Amniotic epithelial cell (primary cell): Measurements from ENCODE around the gene U2SURP.
A peak's percentile ranks its signal among the peaks of the same experiment; 100 is the strongest.
"Not testable (repeated sequence)": the region's sequence is repeated elsewhere in the genome, so short reads cannot be mapped to it uniquely, and the experiment has no call there.

Experiments used
- DNase-seq: peaks from one replicate; pipeline ENCODE4 v3.0.0-alpha.2; 2010; ENCODE audit warnings: low read depth

The U2SURP gene

DNA sequence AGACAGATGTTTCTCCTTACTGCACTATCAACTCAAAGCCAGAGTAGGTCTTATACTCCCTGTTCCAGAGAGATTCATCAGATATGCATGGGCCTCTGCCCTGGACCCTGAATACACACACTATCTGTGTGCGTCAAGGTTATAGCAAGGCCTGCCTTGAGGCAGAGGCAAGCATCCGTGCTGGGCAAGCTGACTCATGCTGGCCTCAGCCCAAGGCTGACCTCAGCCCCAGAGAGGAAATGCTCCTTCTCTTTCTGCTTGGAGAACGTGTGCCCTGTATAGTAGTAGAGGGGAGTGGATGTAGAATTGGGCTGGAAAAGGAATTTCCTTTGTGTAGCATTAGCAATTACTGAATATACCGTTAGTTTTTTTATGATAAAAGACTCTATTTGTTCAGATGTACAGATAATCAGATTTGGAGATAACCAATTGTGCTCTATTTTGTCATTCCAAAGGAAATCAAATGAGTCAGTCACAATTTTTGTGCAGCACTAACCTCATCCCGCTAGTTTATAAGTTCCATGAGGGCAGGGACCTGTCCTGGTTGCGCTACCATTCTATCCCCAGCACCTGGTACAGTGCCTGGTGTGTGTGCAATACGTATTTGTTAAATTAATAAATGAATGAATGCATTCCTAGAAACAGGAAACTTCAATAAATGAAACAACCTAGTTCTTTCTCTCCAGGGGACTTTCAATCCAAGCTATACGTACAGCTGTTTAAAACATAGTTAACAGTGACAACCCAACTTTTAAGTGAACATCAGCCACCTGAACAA lies 24.6 kb upstream of the U2SURP start:
- peak; percentile 94 for DNase-seq

DNA sequence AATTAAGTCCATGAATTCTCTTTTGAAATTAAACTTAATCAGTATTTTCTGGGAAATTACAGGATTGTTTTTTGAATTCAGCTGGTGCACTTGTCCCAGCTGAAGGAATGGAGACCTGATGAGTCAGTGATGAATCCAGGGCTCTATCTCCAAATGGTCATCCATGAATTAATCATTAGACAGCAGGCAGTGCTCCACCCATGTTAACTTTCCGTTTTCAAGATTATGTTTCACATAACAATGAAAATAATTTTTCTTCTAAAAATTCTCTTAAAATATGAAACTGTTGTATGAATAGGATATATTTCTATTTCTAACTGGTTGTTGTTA lies 24.0 kb upstream of the U2SURP start:
- peak; percentile 22 for DNase-seq

DNA sequence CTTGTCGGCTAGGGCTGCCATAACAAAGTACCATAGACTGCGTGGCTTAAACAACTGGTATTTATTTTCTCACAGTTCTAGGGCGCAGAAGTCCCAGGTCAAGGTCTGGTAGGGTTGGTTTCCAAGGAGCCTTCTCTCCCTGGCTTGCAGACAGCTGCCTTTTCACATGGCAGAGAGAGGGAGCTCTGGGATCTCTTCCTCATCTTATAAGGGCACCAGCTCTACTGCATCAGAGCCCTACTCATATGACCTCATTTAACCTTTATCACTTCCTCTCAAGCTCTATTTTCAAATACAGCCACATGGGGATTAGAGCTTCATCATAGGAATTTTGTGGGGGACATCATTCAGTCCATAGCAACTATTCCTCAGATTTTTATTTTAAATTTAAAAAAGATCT lies 20.3 kb upstream of the U2SURP start:
- no peak for DNase-seq

DNA sequence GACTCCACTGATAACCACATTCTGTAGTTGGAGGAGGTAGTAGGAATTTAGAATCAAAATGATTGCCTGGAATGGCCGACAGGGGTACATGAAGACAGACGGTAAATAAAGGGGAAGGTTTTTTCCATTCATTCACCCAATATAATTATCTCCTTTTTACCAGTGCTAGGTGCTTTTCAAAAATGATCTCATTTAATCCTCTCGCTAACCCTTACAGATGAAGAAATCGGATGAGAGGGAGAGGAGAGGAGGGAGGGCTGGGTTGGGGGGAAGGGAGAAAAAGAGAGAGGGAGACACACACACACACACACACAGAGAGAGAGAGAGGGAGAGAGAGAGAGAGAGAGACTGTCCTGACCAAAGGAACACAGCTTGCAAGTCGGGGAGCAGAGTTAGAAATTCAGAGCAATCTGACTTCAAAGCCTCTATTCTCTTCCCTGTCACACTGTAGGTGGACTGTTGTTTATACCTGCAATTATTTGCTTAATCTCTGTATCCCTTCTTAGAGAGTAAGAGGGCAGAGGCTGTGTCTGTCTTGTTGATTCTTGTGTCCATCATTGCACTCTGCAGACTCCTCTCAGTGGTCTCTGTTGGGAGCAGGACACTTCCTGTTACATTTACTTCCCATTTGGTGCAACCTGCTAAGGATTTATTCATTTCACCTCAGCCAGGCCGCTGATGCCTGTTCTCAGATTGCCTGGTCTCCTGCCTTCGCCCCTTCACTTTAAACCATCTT lies 19.2 kb upstream of the U2SURP start:
- no peak for DNase-seq

DNA sequence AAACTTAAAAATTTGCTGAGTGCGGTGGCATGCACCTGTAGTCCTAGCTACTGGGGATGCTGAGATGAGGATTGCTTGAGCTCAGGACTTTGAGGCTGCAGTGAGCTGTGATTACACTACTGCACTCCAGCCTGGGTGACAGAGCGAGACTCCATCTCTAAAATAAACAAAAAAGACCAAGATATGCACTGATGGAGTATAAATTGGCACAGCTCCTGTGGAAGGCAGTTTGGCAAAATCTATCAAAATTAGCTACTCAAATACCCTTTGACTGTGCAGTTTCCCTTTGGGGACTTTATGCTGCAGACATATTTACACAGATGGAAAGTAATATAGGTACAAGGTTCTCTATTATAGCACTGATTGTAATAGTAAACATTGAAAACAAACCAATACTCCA lies 18.1 kb upstream of the U2SURP start:
- no peak for DNase-seq

DNA sequence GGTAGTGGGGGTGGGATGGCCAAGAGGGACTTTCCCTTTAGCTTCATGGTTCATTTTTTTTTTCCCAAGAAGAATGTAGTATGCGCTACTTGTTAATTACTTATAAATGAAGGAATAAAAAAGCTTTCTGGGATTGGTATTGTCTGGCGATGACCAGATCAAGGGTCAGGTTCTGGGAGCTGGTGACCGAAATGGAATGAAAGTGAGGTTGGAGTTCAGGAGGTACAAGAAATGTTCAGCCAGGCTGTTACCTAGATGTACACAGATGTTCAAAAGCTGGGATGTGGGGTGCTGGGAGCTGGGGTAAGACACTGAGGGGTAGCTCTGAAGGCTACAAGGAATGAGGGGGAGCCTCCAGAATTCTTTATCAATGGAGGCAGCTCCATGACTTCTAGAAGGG lies 17.1 kb upstream of the U2SURP start:
- no peak for DNase-seq

DNA sequence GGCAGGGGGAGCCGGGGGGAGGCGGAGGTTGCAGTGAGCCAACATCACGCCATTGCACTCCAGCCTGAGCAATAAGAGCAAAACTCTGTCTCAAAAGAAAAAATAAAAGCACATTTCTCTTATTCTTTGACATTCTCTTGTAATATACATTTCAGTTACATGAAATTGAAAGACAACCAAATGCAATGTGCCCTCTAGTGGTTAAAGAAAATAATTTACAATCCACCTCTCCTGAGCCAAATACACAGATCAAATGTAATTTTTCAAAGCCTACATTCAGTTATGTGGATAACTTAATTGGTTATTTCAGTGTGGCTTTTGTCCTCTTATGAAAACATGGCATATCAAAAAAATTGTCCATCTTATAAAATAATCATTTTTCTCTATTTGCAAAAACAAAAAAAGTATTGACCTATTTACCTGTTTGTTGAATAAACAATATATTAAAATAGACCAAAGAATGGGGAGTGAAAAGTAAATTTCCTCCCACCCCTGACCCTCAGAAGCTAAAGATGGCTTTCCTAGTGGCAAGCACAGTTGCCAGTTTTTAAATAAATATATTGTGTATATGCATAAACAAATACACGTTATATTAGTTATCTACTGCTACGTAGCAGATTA lies 14.2 kb upstream of the U2SURP start:
- DNase-seq: peak; percentile 41

DNA sequence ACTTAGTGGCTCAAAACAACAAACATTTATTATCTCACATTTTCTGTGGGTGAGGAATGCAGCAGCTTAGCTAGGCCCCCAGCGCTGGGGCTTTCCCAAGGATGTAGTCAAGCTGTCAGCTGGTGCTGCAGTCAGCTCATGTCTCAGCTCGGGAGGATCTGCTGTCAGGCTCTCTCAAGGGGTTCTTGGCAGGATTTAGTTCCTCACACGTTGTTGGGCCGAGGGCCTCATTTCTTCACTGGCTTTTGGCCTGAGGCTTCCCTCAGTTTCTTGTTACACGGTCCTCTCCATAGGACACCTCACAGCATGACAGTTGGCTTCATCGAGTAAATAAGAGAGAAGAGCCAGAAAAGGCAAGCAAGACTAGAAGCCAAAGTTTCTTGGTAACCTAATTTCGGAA lies 13.7 kb upstream of the U2SURP start:
- peak; percentile 44 for DNase-seq

DNA sequence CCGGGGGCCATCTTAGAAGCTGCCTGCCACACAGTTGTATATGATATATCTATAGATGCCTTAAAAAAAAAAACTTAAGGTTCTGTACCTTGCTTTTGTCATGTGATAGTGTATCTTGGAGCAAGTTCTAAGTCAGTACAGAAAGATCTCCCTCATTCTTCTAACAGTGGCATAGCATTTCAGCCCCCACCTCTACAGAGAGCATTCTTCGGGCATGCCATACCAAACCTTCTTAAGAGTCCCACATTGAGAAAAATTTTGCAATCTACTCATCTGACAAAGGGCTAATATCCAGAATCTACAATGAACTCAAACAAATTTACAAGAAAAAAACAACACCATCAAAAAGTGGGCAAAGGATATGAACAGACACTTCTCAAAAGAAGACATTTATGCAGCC lies 13.1 kb upstream of the U2SURP start:
- not testable (repeated sequence) for DNase-seq

DNA sequence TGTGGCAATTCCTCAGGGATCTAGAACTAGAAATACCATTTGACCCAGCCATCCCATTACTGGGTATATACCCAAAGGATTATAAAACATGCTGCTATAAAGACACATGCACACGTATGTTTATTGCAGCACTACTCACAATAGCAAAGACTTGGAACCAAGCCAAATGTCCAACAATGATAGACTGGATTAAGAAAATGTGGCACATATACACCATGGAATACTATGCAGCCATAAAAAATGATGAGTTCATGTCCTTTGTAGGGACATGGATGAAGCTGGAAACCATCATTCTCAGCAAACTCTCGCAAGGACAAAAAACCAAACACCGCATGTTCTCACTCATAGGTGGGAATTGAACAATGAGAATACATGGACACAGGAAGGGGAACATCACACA lies 12.5 kb upstream of the U2SURP start:
- DNase-seq: not testable (repeated sequence)

DNA sequence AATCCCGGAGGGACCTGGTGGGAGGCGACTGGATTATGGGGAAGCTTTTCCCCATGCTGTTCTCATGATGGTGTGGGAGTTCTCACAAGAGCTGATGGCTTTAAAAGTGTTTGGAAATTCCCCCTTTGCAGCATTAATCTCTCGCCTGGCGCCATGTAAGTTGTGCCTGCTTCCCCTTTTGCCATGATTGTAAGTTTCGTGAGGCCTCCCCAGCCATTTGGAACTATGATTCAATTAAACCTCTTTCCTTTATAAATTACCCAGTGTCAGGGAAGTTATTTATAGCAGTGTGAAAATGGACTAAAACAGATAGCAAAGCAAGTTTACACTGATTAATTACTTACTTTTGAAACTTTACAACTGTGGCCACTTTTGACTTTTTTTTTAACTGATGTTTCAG lies 10.6 kb upstream of the U2SURP start:
- DNase-seq: no peak

DNA sequence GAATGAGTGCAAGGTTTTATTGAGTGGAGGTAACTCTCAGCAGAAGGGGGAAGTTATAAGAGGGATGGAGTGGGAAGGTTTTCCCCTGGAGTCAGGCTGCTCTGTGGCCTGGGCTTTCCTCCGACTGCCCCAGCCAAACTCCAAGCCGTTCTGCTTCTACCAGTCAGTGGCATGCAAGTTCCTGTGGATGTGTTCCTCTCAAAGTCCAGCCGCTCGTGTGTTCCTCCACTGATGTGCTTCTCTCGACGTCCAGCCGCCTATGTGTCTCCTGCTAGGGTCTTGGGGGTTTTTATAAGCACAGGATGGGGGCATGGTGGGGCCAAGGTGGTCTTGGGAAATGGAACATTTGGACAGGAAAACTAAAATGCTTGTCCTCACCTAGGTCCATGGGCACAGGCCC lies 9.0 kb upstream of the U2SURP start:
- no peak for DNase-seq

DNA sequence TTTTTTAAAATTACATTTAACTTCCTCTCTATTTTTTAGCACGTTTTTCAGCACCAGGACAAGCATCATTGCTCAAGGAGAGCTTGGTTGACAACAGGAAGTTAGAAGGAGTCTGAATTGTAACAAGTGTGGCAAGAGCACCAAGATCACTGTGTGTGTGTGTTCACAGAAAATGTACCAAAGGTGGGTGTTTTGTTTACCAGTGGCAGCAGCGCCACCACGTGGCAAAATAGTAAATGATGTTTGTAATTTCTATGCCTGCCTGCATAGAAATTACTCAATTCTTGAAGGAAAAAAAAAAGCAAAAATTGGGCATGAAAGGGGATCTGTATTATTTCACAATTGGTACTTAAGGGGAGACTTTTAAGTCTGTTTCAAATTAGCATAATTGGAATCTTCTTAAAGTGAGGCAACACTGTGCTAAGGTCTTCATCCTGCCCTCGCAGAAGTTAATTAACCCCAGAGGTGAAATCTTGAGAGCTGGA lies 7.4 kb upstream of the U2SURP start:
- DNase-seq: peak; percentile 76

DNA sequence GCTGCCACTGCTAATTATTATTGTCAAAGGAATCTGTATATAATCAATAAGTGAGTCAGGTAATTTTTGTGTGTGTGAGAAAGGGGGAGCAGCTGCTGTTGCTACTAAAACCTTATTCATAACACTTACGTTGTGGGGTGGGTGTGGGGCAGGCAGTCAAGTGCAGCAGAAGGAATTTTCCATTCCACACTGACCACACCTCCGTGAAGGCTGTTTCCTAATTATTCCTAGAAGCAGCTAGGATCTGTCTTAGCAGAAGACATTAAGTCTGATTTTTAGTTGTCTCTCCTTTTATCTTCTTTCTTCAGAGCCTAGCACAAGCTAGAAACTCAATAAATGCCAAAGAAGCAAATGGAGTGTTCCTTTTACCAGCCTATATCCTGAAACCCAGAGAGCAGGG lies 4.0 kb upstream of the U2SURP start:
- DNase-seq: peak; percentile 29

DNA sequence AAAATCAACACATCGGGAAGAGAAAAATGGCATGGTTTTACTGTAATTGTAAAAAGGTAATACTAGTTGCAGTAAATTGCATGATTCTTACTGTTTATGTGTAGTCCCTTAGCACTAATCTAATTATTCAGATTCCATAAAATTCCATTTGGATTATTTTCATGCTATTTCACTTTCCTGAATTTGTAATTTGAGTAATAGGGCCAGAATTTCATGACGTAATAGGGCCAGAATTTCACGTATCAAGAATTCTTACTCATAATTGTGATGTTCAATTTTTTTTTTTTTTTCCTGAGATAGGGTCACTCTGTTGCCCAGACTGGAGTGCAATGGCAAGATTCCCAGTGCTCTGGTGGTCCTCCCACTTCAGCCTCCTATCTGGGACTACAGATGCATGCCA lies 2.9 kb upstream of the U2SURP start:
- peak; percentile 27 for DNase-seq

DNA sequence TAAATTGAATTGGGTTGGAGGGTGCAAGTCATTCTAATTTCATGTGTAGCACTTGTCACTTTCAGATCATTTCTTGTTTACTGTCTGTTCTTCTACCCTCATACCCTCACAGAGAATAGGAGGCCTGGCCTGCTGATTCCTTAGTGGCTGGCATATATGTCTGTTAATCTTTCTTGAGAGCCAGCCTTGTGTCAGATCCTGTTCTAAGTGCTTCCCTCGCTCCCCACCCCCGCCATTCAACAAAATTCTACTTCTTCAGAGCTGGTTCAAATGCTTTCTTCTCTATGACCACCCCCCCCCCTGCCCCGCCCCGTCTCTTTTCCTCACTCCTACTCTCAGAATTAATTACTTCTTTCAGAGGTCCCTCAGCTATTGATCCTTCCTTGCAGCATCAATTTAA lies 1.5 kb upstream of the U2SURP start:
- DNase-seq: no peak

DNA sequence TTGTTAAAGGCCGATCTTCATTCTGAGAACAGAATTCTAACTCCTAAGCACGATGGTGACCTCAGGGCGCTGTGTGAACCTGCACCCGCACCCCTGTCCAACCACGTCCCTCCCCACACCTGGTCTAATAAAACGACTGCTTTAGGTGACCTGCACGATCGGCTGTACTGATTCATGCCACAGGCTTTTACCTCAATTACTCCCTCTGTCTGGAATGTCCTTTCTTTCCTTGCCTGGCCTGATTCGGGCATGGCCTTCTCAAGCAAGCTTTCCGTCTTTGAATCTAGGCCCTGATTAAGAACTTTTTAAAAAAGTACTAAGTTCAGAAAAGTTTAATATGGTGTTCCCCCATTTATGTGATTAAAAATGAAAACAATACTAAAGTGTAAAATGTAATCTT lies 842 bp upstream of the U2SURP start:
- DNase-seq: peak; percentile 55

DNA sequence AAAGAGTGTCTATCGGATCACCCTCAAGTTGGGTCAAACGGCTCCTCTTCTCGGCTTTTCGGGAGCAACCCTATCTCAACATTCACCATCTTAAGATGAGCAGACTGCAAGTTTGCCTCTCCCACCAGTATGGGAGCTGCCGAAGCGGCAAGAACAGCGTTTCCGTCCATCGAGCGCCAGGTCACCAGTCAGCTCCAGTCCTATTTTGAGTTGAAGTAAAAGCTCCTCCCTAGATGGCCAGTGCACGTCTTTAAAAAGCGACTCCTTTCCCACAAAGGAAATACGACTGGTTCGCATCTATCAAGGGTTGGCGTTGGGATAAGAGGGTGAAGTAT lies 369 bp upstream of the U2SURP start:
- no peak for DNase-seq

DNA sequence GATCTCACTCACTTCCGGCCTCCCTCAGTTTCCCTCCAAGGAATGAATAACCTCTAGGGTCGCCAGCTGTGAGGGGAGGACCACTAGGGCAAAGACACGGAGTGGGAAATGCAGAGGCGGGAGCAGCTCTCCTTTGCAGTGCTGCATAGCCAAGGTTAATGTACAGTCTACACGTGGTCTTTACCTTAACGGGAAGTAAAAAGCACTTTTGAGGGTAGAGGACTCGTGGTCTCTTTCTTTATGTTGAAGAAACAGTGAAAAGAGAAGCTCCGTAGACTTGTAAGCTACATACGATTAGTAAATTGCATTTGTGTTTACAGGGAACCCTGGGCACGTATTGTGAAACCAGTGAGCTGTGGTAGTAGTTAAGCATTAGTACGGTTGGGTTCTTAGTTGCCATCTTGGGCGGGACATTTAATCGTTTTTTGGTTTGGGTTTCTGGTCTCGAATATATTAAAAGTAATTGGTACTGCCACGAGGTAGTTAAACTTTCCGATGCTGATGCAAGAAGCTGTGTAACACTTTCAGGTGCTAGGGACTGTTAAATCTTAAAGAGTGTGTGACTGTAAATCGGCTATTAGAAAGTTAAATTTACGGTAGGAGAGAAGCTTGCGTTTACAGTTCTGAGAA lies 828 bp downstream of the U2SURP start:
- DNase-seq: peak; percentile 52

DNA sequence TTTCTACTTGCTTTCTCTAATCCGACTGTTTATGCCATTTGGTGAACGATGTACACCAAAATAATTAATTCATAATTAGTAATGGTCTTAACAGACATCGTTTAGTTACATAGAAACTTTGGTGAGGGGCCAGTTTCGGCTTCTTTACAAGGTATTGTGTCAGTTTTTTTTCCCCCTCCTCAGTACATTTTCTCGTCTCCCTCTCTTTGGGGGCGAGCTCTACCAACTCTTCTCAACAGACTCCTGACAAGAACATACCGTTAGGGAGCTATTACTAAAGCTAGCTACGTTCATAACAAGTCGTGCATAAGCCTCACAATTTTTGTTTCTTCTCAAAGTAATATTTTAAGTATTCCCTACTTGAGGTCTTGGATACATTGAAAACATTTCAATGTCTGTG lies 1.4 kb downstream of the U2SURP start:
- DNase-seq: peak; percentile 4

DNA sequence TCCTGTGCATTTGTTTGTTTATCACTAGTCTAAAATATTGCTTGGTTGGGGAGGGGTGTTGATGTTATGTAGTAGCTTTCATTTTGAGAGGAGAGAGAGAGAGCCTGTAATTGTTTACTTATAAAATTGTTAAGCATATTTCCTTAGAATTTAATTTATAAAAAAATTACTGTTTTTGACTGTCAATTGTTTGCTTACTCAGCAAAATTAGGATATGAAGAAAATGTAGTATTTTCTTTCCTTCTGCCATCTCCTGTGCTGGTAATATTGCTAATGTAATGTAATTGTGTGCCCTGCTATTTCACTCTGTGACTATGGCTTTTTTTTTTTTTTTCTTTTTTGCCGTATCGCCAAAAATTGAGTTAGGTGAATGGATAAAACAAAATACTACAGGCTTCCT lies 3.5 kb downstream of the U2SURP start:
- no peak for DNase-seq

DNA sequence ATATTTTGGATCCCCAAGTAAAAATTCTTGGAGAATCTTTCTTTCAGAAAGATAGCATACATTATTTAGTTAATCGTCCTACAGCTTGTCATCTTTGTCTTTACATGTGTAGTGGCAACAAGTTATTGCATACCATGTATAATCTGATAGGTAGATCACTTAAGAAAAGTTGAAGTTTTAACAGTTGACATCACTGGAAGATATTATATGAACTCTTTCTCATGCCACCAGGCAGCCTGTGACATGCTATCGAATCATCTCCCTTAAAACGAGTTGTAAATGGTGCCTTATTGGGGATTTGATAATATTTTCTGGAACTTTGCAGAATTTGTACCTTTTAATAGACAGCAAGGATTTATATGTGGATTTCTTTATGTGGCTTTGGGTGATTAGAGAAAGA lies 8.7 kb downstream of the U2SURP start:
- DNase-seq: no peak

DNA sequence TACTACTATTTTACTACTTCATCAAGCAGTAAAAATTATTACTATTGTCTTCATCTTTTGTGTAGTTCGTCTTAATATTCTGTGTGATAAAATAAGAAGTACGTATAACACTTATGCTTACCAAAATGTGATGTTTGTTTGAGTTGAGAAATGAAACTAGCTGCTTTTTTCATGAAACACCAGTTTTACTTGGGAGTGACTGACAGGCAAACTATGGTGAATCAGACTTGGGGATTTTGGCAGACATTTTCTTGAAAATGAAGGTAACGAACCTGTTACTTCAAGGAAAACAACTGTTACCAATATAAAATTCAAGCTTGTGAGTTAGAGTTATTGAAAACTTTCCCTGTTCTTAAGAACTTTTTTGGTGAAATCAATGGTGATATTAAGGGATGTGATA lies 10.3 kb downstream of the U2SURP start:
- DNase-seq: peak; percentile 10
